NCI-H2196 (cell line): Measurements from ENCODE around the gene ERFL.
A peak's percentile ranks its signal among the peaks of the same experiment; 100 is the strongest.

Experiments used
- DNase-seq: peaks from one replicate; lab custom pipeline; 2025; ENCODE audit not compliant: unreplicated experiment; lab: John Stamatoyannopoulos, UW

ERFL gene

DNA sequence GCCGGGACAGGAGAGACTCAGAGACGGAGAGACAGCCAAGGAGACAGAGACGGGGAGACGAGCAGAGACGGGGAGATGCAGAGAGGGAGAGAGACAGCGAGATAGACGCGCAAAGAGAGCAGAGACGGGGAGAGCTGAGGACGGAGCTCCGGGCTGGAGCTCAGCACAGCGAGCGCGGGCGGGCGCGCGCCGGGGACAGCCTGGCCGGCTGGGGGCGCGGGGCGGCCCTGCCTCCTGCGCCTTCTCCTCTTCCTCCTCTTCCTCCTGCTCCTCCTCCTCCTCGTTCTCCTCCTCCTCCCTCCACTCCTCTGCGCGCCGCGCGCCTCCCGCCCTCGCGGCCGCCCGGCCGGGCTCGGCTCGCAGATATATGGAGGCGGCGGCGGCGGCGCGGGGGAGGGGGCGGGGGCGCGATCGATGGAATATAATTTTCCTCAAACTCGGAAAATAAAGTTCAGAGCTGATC lies at the start of gene ERFL:
TSS of gene ERFL (minus strand) at position 229 of the 463 bp plus-strand sequence. CDS start 15,530 bp downstream, outside the sequence.
- DNase-seq: peak; percentile 9

- DNase-seq: no peak
Observed at GRCh38 chr19:41977916-41978315, 49.7 kb upstream of the ERFL start.

- DNase-seq: no peak
Observed at GRCh38 chr19:41974652-41975051, 46.4 kb upstream of the ERFL start.

GRCh38 chr19:41971363-41971762 lies 43.1 kb upstream of the ERFL start:
- no peak for DNase-seq

GRCh38 chr19:41969772-41970458 lies 41.7 kb upstream of the ERFL start:
- no peak for DNase-seq

GRCh38 chr19:41968751-41969595 lies 40.7 kb upstream of the ERFL start:
- no peak for DNase-seq

- no peak for DNase-seq
Observed at GRCh38 chr19:41967054-41967783, 39.0 kb upstream of the ERFL start.

- no peak for DNase-seq
Observed at GRCh38 chr19:41965106-41965505, 36.9 kb upstream of the ERFL start.

GRCh38 chr19:41960973-41961372 lies 32.7 kb upstream of the ERFL start:
- DNase-seq: no peak

- DNase-seq: peak; percentile 92
Observed at GRCh38 chr19:41959056-41960053, 31.1 kb upstream of the ERFL start, which contains the start of gene RABAC1. RABAC1 (minus strand) TSS chr19:41959321; CDS start chr19:41959292, 29 bp downstream.

GRCh38 chr19:41958367-41959055 lies 30.3 kb upstream of the ERFL start:
- DNase-seq: peak; percentile 80

- peak; percentile 90 for DNase-seq
Observed at GRCh38 chr19:41957838-41958366, 29.7 kb upstream of the ERFL start.

- DNase-seq: no peak
Observed at GRCh38 chr19:41957161-41957837, 29.1 kb upstream of the ERFL start.

DNA sequence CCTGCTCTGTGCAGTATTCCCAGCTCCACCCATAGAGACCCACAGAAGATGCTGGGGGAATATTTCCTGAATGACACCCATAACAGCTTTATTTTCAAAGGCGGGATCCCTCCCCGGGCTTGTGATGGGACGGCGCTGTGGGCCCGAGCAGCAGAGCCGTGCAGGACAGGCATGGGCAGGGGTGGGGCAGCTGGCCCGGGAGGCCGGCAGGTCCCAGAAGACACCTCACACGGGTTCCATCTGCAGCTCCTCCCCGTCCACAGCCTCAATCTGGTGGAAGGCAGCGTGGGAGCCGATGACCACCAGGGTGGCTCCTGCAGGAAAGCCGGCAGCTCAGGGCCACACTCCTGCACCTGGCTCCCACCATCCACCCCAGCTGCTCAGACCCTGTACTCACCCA lies 28.4 kb upstream of the ERFL start:
- DNase-seq: no peak

DNA sequence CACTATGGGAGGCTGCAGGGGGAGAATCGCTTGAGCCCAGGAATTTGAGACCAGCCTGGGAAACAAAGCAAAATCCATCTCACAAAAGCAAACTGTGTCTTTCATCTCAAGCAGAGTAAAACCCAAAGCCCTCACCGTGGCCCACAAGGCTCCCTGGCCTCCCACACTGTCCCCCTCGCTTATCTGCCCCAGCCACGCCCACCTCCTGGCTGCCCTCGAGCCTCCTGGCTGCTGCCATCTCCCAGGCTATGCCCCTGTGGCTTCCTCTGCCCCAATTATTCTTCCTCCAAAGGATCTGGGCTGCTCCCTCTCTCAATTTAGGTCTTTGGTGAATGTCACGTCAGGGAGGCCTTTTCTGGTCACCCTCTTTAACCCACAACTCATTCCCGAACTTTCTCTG lies 27.3 kb upstream of the ERFL start:
- DNase-seq: no peak

- DNase-seq: peak; percentile 89
Observed at GRCh38 chr19:41951686-41952172, 23.5 kb upstream of the ERFL start.

DNA sequence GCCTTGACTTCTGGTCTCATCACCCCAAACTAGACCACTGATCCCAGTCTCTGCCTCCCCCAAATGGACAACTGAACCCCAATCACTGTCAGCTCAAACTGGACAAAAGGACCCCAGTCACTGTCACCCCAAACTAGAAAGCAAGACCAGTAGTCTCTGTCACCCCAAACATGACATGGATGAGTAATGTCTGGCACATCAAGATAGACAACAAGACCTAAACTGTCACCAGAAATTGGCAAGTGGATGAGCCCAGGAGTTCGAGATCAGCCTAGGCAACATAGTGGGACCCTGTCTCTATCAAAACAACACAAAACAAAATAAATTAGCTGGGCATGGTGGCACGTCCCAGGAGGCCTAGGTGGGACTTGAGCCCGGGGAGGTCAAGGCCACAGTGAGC lies 18.8 kb upstream of the ERFL start:
- DNase-seq: no peak

DNA sequence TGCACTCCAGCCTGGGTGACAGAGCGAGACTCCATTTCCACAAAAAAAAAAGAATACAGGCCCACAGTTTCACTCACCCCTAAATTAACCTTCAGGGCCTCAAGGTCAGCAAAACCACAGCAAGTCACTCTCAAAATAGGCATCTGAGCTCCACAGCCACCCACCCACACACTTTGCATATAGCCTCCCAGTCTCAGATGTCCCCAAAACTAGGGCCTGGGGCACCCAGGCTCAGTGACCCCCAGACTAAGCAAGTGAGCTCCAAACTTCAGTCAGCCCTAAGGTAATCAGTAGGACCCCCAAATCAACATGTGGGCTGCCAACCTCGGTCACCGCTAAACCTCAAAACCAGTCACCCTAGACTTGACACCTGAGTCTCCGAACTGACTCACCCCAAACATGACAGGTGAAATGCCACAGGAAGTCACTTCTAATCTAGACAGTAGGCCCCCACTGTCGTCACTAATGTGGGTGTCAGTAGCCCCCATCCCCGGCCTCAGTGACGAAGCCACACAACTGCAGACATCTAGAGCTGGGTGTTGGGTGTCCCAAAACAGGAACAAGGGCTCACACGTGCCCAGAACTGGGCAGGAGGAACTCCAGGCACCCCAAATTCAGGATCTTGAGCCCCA lies 17.0 kb upstream of the ERFL start:
- DNase-seq: no peak
